ENCODE data around the gene P2RY6. TPM values are rescaled to one million over a fixed set of nuclear protein-coding genes. Genes with fewer than 3 reads are reported as not detected.

The P2RY6 gene
- total RNA-seq, 8 experiments from 2014 or later, result 0.21 to 10.8 (median 0.95) TPM; not detected in 3

DNA sequence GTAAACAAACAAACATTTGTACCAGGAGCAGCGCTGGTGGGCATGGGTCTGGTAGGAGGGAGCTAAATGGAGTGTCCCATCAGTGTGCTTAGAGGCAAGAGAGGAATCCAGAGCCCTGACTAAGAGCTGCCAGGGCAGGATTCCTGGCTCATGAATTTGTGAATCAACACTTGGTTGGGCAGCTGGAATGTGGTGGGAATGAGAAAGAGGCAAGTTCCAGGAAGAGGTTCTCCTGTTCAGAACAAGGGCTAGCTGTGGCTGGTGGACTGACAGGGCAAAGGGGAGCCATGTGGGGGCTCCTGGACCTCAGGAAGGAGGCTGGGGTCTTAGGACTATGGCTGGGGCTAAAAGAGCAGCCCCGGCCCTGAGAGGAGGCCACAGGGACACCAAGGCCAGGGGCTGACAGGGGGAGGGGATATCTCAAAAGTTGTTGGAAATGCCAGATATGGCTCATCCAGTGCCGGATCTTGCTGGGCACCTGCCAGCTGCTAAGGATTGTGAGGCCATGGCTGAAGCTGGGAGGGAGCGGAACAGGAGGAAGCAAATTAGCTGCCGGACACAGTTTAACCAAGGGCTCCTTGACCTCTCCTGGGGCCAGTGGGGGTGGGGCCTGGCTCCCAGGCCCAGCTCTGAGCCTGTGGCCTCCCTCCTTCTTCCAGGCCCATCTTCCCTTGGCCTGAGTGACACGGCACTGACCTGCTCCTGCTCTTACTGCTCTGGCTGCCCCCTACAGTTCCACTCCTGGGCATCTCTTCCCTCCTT is 14.6 kb upstream of the P2RY6 start:
- ATAC-seq (replicated peaks in 6 of 8), result peak; percentile 4 to 92 (median 46)
- in situ Hi-C loops (cut with MboI; ENCODE audit: low pct_unique_long_range_greater_than_20kb in 2 of 9, low sequenced_read_pairs in 9 of 9, unreplicated experiment in 9 of 9), result no loop called here
- peaks cover 3 to 12% of the 10 kb centered on the region in 2 donors for H3K4me1 ChIP-seq (replicated peaks in 1 of 2)
- H3K4me3 ChIP-seq, result no peak overlapping the region
- H3K27ac ChIP-seq, result no peak overlapping the region
- 0 to 90% (median 67%) methylated on average over 1 to 5 of the region's 6 CpGs; no CpG with 5 or more reads in 4 of the 10 experiments for WGBS, 10 experiments

DNA sequence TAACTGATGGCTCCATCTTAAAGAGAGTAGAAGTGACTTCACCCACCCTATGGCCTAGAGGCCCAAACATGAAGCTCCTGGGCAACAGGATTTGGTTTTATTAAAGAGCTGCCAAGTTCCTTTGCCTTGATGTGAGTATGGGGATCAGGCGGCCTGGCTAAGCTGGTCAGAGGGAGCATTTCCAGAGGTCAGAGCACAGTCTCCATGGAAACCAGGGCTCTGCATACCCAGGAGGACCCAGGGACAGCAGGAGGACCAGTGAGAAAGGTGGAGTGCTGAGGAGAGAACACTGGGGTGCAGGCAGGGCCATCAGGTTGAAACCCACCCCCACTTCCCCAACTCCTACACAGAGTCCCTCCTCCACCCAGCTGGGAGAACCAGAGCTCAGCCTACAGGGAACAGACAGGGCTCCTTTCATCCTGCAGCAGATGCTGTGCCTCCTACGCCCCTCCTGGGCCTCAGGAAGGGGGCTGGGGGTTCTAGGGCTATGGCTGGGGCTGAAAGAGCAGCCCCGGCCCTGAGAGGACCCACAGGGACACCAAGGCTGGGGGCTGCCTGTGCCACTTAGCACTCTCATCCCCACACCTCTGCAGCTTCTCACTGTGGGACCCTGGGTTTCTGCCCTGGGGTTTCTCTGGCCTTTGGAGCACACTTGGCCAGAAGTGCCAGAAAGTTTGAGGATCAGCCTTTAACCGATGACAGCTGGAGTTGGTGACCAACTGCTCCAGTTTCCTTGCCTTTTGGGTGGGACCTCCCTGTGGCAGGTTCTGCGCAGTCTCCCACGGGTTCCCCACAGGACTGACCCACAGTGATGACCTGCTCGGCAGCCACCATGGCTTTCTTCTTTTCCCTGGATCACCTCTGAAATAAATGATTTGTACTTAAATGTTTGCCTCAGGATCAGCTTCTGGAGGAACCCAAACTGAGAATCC is 13.8 kb upstream of the P2RY6 start:
- peaks cover 3 to 12% of the 10 kb centered on the region in 2 donors for H3K4me1 ChIP-seq (replicated peaks in 1 of 2)
- in situ Hi-C loops (cut with MboI; ENCODE audit: low pct_unique_long_range_greater_than_20kb in 2 of 9, low sequenced_read_pairs in 9 of 9, unreplicated experiment in 9 of 9), result no loop called here
- no peak overlapping the region for H3K4me3 ChIP-seq
- peak in 5 of 8 experiments; percentile 28 to 56 (median 41) for ATAC-seq (replicated peaks in 6 of 8)
- no peak overlapping the region for H3K27ac ChIP-seq
- 73 to 100% (median 94%) methylated on average over 1 to 3 of the region's 7 CpGs; no CpG with 5 or more reads in 3 of the 10 experiments for WGBS, 10 experiments

DNA sequence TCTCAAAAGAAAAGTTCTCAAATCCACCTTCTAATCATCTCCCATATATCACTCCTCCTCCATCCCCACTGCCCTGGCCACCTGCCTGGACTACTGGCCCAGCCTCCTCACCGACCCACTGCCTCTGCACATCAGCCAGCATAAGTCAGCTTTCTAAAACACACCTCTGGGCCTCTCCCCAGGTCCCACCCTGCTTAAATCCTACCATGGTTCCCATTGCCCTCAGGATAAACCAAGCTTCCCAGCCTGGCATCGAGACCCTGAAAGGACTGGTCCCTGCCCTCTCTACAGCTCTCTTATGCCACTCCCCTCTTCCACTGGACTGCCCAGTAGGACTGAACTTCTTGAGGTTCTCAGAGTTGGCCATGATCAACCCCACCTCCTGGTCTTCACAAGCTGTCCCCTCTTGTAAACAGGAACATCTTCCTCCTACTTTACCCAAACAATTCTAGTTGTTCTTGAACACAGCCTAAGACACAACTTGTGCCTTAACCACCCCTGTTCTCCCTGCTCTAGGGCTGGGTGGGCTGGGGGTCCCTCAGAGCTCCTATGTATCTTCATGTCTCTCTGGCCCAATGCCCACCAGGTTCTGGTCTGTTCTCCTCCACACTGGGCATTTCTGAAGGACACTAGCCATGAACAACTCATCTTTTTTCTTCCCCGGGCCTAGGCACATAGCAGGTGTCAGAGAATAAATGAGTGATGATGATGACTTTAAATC is 12.6 kb upstream of the P2RY6 start:
- Histone ChIP-seq H3K4me1 (replicated peaks in 1 of 2) (peaks cover 3 to 12% of the 10 kb centered on the region in 2 donors), H3K27ac (no peak overlapping the region), H3K4me3 (no peak overlapping the region)
- WGBS, 10 experiments, result 55 to 100% (median 82%) methylated on average over 1 to 2 of the region's 3 CpGs; no CpG with 5 or more reads in 6 of the 10 experiments
- ATAC-seq (replicated peaks in 6 of 8), result no peak
- in situ Hi-C loops (cut with MboI; ENCODE audit: low pct_unique_long_range_greater_than_20kb in 2 of 9, low sequenced_read_pairs in 9 of 9, unreplicated experiment in 9 of 9), result no loop called here

DNA sequence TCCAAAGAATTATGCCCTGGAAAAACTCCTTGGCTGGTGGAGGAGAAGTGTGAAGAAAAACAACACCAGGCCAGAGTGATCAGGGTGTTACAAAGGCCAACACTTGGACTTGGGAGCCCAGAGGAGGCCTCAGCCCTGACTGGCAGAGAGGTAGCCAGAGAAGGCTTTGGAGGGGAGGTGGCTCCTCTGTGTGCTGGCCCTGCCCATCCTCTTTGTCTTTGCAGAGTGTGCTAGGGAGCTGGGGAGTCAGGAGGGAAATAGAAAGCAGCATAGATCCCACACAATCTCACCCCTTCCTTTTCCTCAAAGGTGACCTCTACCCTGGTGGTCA is 12.0 kb upstream of the P2RY6 start:
- in situ Hi-C loops (cut with MboI; ENCODE audit: low pct_unique_long_range_greater_than_20kb in 2 of 9, low sequenced_read_pairs in 9 of 9, unreplicated experiment in 9 of 9), result no loop called here
- ATAC-seq (replicated peaks in 6 of 8), result peak in 1 of 8 experiments; percentile 17
- no peak overlapping the region for H3K27ac ChIP-seq
- no peak overlapping the region for H3K4me3 ChIP-seq
- H3K4me1 ChIP-seq (replicated peaks in 1 of 2), result peaks cover 3 to 12% of the 10 kb centered on the region in 2 donors

DNA sequence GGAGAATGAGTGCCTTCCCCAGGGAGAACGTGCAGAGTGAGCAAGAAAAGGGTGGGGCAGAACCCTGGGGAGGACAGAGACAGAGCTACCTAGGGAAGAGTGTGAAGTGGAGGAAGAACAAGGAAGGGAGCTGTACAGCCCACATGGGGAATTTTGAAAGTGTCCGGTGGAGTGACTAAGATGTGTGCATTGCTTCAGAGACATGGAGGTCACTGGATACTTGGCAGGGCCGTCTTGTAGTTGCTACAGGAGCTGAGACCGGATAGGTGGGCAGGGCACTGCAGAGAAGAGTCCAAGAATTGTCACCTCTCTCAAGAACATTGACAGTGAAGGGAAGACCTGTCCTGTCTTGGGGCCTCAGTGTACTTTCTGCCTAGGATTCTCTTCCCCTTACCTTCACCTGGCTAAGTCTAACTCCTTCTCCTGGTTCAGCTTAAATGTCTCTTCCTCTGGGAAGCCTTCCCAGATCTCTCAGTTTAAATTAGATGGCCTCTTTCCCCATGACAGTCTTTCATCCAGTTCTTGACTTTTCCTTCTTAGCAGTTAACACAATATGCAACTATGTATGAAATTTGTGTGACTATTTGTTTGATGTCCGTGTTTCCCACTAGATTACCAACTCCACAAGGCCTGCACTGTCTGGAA is 9.2 kb upstream of the P2RY6 start:
- in situ Hi-C loops (cut with MboI; ENCODE audit: low pct_unique_long_range_greater_than_20kb in 2 of 9, low sequenced_read_pairs in 9 of 9, unreplicated experiment in 9 of 9), result no loop called here
- 23 to 66% (median 42%) methylated on average over 1 to 4 of the region's 5 CpGs for WGBS, 10 experiments
- no peak for ATAC-seq (replicated peaks in 6 of 8)
- H3K27ac ChIP-seq, result no peak overlapping the region
- H3K4me3 ChIP-seq, result no peak overlapping the region
- peaks cover under 1 to 5% of the 10 kb centered on the region in 2 donors for H3K4me1 ChIP-seq (replicated peaks in 1 of 2)

DNA sequence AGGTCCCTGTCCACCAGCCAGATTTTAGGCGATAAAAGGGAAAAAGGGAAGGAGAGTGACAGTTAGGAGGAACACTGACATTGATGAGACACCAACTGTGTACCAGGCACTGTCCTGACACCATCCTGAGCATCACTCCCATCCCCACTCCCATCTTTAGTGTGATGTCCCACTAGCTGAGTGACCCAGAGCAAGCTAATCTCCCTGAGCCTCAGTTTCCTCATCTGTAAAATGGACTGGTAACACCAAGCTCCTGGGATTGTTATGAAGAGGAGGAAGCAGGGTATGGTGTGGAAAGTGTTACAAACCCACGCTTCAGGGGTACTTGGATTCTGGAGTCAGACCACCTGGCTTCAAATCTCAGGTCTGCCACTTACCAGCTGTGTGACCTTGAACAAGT is 8.5 kb upstream of the P2RY6 start:
- no peak for ATAC-seq (replicated peaks in 6 of 8)
- WGBS, 10 experiments, result 40 to 100% (median 86%) methylated on average over 1 to 2 of the region's 2 CpGs; no CpG with 5 or more reads in 4 of the 10 experiments
- in situ Hi-C loops (cut with MboI; ENCODE audit: low pct_unique_long_range_greater_than_20kb in 2 of 9, low sequenced_read_pairs in 9 of 9, unreplicated experiment in 9 of 9), result no loop called here

DNA sequence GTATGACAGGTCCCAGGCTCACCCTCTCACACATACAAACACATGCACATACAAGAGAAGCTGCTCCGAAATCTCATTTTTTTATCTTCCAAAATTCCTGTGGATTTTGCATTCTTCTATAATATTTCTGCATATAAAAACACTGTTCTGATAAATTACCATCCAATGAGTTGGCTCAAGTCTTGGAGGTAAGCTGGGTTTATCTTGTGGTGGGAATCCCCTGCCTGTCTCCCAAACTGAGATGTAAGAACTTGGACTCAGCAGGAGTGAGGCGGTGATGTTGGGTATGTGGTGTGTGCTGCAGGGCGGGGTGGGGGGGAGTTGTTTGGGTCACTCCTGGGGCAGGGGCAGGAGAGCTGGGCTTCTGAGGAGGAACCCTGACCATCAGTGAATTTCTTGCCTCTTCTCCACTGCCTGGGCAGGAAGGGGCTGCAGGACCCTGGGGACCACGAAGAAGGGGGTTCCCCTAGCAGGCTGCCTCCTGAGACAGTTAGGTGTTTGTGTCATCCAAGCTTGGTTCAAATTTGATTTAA is 6.8 kb upstream of the P2RY6 start:
- H3K4me3 ChIP-seq, result no peak overlapping the region
- no peak for ATAC-seq (replicated peaks in 6 of 8)
- WGBS, 10 experiments, result 0 to 100% (median 75%) methylated on average over 1 to 2 of the region's 4 CpGs; no CpG with 5 or more reads in 4 of the 10 experiments
- in situ Hi-C loops (cut with MboI; ENCODE audit: low pct_unique_long_range_greater_than_20kb in 2 of 9, low sequenced_read_pairs in 9 of 9, unreplicated experiment in 9 of 9), result no loop called here
- H3K27ac ChIP-seq, result no peak overlapping the region
- H3K4me1 ChIP-seq (replicated peaks in 1 of 2), result no peaks in the 10 kb centered on the region

More for the DNA sequence above, 8.5 kb upstream of the P2RY6 start:
- H3K27ac ChIP-seq, result no peak overlapping the region
- no peaks in the 10 kb centered on the region for H3K4me1 ChIP-seq (replicated peaks in 1 of 2)
- no peak overlapping the region for H3K4me3 ChIP-seq

DNA sequence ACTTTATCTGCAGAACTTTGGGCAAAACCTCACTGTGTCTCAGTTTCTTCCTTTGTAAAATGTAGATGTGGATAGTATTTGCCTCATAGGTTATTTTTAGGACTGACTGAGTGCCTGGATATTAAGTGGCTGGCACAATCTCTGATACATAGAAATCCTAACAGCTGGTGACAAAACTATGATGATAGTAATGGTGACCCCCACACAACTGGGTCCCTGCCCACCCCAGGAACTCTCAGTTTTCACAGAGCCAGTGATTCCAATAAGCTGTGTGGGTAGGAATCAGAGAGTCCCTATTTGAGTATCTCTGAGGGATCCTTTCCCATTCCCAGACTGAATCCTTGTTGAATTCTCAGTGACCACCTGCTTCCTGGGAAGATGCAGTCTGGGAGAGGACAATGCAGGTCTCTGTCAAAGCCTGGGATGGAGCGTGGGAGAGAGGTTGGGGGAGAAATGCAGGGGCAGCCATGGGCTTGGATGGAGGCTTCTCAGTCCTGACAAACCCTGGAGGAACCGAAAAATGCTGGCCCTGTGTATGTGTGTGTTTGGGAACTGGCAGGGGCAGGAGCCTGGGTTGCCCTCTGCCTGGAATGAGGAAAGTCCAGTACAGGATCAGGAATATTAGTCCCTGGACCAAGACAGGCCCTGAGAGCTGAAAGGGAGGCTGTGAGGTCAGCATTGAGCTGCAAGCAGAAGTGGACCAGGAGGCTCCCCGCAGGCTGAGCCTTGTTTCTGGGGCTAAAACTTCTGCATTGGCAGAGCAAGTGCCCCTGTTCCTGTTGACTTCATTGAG is 6.1 kb upstream of the P2RY6 start:
- 33 to 86% (median 73%) methylated on average over 1 to 3 of the region's 3 CpGs; no CpG with 5 or more reads in 3 of the 10 experiments for WGBS, 10 experiments
- H3K4me1 ChIP-seq (replicated peaks in 1 of 2), result no peaks in the 10 kb centered on the region
- no peak overlapping the region for H3K27ac ChIP-seq
- ATAC-seq (replicated peaks in 6 of 8), result no peak
- in situ Hi-C loops (cut with MboI; ENCODE audit: low pct_unique_long_range_greater_than_20kb in 2 of 9, low sequenced_read_pairs in 9 of 9, unreplicated experiment in 9 of 9), result no loop called here
- no peak overlapping the region for H3K4me3 ChIP-seq

DNA sequence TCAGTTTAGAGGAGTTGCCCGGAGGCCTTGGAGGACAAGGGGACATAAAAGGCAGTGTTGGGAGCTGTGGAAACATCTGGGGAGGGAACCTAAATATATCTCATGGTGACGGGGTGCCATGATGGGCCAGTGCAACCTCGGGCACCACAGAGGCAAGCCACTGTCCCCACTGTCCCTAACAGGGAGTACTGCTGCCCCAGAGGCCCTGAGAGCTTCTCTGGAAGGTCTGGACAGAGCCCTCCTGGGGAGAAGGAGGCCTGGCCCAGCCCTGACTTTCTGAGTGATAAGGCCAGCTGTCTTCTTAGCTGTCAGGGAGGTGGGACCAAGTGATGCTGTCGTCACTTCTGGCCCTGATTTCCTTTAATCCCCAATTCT is 5.5 kb upstream of the P2RY6 start:
- no peak overlapping the region for H3K4me3 ChIP-seq
- WGBS, 10 experiments, result 67 to 100% (median 79%) methylated on average over 1 to 3 of the region's 4 CpGs; no CpG with 5 or more reads in 3 of the 10 experiments
- in situ Hi-C loops (cut with MboI; ENCODE audit: low pct_unique_long_range_greater_than_20kb in 2 of 9, low sequenced_read_pairs in 9 of 9, unreplicated experiment in 9 of 9), result no loop called here

DNA sequence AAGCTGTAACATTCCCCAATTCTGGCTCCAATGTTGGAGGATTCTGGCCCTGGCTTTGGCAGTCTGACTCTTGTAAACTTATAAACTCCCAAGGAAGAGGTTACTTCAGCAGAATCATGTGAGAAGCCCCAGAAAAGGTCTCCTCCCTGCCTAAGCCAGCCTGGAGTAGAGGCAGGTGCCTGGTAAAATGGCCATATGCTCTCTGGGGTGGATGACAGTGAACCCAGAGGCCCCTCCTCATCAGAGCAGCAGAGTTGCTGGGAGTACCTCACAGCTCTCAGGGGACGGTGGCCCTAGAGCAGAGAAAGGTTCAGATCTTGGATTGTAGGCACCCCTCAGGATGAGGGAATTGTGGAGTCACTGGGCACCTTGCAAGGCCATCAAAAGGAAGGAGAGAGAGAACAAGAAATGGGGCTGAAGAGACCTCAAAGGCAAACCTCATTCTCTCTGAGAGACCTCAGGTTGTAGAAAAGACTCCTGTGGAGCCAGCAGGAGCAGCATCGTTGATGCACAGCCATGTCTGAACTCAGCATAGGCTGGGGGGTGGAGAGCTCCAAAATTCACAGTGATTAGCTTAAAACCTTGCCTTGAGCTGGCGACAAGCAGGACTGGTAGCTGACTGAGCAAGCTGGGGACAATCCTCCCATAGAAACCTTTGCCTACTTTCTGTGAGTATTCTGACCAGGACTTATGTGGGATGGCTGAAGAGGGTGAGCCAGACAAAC is 4.9 kb upstream of the P2RY6 start:
- in situ Hi-C loops (cut with MboI; ENCODE audit: low pct_unique_long_range_greater_than_20kb in 2 of 9, low sequenced_read_pairs in 9 of 9, unreplicated experiment in 9 of 9), result no loop called here
- no peaks in the 10 kb centered on the region for H3K4me1 ChIP-seq (replicated peaks in 1 of 2)
- no peak overlapping the region for H3K27ac ChIP-seq
- WGBS, 10 experiments, result 0 to 50% (median 36%) methylated on average over 1 to 2 of the region's 3 CpGs; no CpG with 5 or more reads in 4 of the 10 experiments
- no peak for ATAC-seq (replicated peaks in 6 of 8)
- no peak overlapping the region for H3K4me3 ChIP-seq

More for the DNA sequence above, 5.5 kb upstream of the P2RY6 start:
- H3K4me1 ChIP-seq (replicated peaks in 1 of 2), result no peaks in the 10 kb centered on the region
- H3K27ac ChIP-seq, result no peak overlapping the region
- no peak for ATAC-seq (replicated peaks in 6 of 8)

DNA sequence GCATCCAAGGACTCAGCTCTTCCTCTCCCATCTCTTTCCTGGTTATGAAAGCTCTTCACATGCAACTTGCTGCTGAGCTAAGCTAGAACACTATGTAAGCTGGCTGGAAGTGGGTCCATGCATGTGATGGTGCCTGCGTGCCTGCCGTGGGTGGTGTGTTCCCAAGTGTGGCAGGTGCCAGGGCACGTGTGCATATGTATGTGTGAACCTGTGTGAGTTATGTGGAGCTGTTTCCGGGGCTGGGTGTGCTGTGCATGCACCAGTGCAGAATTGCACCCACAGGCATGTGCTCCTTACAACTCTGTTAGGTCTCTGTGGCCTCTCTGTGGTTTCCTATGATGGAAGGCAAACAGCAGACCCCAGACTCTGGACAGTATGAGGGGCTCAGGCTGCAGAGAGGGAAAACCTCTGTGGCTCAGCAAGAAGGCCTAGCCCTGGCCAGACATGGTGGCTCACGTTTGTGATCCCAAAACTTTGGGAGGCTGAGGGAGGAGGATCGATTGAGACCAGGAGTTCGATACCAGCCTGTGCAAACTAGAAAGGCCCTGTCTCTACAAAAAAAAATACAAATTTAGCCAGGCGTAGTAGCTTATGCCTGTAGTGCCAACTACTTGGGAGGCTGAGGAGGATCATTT is 4.1 kb upstream of the P2RY6 start:
- ATAC-seq (replicated peaks in 6 of 8), result no peak
- in situ Hi-C loops (cut with MboI; ENCODE audit: low pct_unique_long_range_greater_than_20kb in 2 of 9, low sequenced_read_pairs in 9 of 9, unreplicated experiment in 9 of 9), result no loop called here
- no peak overlapping the region for H3K4me3 ChIP-seq
- no peak overlapping the region for H3K27ac ChIP-seq
- WGBS, 10 experiments, result 20 to 91% (median 70%) methylated on average over 3 to 8 of the region's 8 CpGs; no CpG with 5 or more reads in 3 of the 10 experiments
- H3K4me1 ChIP-seq (replicated peaks in 1 of 2), result no peaks in the 10 kb centered on the region
